HG03025 (cell line): ENCODE results near the gene TDP2.
A peak's percentile ranks its signal among the peaks of the same experiment; 100 is the strongest.
"Not testable (repeated sequence)": the region's sequence is repeated elsewhere in the genome, so short reads cannot be mapped to it uniquely, and the experiment has no call there.

ENCODE experiments used
- ATAC-seq: cut with Tn5 transposase; IDR thresholded peaks from one replicate; pipeline ENCODE4 v1.9.1; 2021; ENCODE audit warnings: mild to moderate bottlenecking, moderate library complexity; ENCODE audit not compliant: unreplicated experiment, low FRiP score

The TDP2 gene

GRCh38 chr6:24683297-24684296 is 16.9 kb upstream of the TDP2 start:
- ATAC-seq: no peak

DNA sequence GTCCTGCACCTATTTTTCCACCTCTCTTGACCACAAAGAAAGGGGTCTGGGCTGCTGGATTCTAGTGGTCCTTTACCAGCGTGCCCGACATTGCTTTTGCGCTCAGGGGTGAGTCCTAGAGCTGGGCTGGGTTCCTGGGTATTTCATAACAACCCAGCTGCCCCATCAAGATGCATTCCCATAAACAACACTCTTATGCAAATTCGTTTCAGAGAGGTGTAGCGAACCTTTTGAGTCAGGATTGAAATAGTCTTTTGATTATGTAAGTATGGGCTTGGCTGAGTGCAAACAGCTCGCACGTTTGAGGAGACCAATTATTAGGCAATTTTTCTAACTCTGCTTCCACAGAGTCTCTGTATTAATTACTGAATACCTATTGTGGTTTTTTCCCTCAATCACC is 13.9 kb upstream of the TDP2 start:
- no peak for ATAC-seq

GRCh38 chr6:24678792-24679352 is 12.2 kb upstream of the TDP2 start:
- ATAC-seq: not testable (repeated sequence)

- no peak for ATAC-seq
Observed at GRCh38 chr6:24673625-24674024, 6.9 kb upstream of the TDP2 start.

GRCh38 chr6:24672620-24673182 is 6.0 kb upstream of the TDP2 start:
- no peak for ATAC-seq

DNA sequence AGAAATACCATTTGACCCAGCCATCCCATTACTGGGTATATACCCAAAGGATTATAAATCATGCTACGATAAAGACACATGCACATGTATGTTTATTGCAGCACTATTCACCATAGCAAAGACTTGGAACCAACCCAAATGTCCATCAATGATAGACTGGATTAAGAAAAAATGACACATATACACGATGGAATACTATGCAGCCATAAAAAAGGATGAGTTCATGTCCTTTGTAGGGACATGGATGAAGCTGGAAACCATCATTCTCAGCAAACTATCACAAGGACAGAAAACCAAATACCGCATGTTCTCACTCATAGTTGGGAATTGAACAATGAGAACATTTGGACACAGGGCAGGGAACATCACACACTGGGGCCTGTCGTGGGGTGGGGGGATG is 4.4 kb upstream of the TDP2 start:
- ATAC-seq: not testable (repeated sequence)

DNA sequence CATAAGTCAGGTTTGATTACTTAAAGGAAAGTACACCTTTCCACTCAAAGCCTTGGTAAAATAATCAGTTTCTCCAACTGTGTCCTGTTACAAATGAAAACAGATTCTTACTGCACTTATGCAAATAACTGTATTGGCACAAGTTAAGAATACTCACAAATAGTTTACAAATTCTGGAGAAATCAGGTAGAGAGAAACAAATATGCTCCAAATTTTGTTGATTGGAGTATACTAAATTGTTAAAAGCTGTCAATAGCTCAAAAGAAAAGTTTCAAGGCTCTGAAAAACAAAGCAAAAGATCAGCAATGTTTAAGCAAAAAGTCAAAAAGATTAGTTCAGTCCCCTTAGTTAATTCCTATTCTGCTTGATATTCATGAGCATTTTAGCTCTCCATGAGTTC is 3.8 kb upstream of the TDP2 start:
- not testable (repeated sequence) for ATAC-seq

- no peak for ATAC-seq
Observed at GRCh38 chr6:24668997-24669361, 2.3 kb upstream of the TDP2 start.

DNA sequence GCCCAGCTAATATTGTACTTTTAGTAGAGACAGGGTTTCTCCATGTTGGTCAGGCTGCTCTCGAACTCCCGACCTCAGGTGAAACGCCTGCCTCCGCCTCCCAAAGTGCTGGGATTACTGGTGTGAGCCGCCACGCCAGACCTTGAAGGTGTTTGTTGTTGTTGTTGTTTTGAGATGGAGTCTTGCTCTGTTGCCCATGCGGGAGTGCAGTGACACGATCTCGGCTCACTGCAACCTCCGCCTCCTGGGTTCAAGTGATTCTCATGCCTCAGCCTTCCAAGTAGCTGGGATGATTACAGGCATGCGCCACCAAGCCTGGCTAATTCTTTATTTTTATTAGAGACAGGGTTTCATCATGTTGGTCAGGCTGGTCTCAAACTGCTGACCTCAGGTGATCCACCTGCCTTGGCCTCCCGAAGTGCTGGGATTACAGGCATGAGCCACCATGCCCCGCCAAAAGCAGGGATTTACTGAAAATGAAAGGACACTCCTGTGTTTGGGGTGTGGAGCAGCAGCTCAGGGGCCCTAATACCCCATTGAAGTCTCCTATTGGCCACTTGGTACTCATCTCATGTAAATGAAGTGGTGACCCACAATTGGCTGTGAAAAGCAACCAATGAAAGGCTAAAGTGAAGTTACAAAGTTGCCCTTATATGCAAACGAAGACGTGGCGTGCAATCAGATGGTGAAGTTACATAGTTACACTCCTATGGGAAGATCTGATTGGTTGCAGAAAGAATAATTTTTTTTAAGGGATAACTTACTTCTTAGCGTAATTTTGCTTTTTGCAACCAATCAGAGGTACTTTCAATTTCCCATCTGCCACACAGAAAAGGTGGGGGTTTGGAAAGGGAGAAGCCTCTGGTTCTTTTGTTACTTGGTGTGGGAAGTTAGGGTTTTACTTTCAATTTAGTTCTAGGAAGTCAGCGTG is 1.6 kb upstream of the TDP2 start:
- not testable (repeated sequence) for ATAC-seq

- ATAC-seq: no peak
Observed at GRCh38 chr6:24667378-24667803, 692 bp upstream of the TDP2 start.

- peak; percentile 37 for ATAC-seq
Observed at GRCh38 chr6:24666097-24666640, 530 bp downstream of the TDP2 start.

- ATAC-seq: no peak
Observed at GRCh38 chr6:24664046-24664987, 2.4 kb downstream of the TDP2 start.

GRCh38 chr6:24663189-24663588 is 3.5 kb downstream of the TDP2 start:
- ATAC-seq: no peak

GRCh38 chr6:24662236-24662635 is 4.5 kb downstream of the TDP2 start:
- ATAC-seq: no peak

- ATAC-seq: not testable (repeated sequence)
Observed at GRCh38 chr6:24661759-24662158, 4.9 kb downstream of the TDP2 start.

DNA sequence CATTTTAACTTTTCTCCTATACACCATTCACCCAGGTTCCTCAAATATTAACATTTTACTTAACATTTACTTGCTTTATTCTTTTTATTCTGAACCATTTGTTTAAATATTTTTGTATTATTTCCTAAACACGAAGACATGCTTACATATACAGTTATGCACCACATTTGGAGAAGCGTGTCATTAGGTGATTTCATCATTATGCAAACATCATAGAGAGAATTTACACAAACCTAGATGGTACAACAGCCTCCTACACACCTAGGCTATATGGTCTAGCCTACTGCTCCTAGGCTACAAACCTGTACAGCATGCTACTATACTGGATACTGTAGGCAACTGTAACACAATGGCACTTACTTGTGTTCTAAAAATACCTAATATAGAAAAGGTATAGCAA is 6.6 kb downstream of the TDP2 start:
- ATAC-seq: no peak

GRCh38 chr6:24659561-24659960 is 7.1 kb downstream of the TDP2 start:
- no peak for ATAC-seq

DNA sequence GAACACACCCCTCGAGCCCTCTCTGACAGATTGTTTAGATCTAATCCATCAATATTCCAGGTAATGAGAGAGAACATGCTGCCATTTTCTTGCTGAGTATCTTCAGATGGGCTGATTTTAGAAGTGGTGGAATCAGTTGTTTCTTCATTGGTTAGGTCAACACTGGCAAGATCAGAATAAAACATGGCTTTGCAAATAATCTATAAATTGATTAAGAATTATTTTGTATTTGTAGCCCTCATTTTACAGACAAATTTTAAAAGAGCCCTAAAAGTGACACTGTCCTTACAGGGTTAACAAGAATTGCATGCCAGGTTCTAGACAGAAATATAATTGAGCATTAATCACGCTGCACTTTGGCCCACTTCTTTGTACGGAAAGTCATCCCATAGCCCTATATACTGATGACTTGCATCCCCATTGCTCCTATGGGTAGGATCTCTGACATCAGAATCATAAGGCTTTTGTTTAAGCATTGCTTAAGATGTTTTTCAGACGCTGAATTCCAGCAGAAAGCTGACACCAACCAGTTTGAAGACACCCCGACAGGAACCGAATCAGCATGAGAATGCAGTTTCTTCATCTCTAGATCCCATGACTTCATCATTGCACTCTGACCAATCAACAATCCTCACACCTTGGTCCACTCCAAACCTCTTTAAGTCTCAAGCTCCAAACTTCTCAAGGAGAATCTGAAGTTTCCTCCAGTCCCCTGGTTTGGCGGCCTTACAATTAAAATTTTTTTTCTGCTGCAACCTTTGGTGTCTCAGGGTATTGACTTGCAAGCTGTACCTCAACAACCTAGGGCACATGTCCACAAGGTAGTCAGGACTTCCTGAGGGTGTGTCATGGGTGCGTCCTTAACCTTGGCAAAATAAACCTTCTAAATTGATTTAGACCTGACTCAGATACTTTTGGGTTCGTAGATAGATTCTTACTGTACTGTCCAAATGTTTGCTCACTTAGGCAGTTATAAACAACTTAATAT is 7.8 kb downstream of the TDP2 start:
- no peak for ATAC-seq
